ENCODE results near the gene RIN3. TPM values are rescaled to one million over a fixed set of nuclear protein-coding genes. Genes with fewer than 3 reads are reported as not detected.

RIN3 gene
- total and polyA plus RNA-seq, 2 of the 4 experiments (the other 2 are of a cell fraction): 2.5 to 11.1 TPM

DNA sequence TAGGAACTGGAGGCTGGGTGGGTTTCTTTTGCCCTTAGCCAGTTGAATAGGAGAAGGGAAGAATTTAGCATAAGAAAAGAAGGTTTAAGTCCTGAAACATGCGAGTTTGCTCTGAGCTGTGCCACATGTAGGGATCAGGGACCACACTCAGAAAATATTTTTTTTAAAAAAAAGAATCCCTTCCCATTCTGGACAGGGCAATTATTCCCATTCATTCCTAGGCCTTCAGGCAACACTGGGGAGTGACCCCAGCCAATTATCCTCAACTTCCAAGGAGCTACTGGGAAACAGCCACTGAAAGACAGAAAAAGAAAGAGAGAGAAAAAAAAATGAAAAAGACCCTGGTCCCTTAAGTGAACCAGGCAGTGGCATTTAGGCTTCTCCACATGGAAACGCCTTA, 115.1 kb downstream of the RIN3 start:
- Histone ChIP-seq H2BK20ac (ENCODE audit: low read depth, low read length) (no peak overlapping the region), H2AFZ (replicated peaks; ENCODE audit: low read length, poor library complexity) (no peak overlapping the region), H2BK5ac (ENCODE audit: low read depth, low read length, poor library complexity, severe bottlenecking) (no peak overlapping the region), H4K91ac (ENCODE audit: insufficient read depth, low read depth, low read length) (peak overlapping the region; percentile 35; the same call in 1 of the 2 replicates), H3K4me2 (ENCODE audit: low read depth, low read length) (no peak overlapping the region), H2AK9ac (replicated peaks; ENCODE audit: low read depth, low read length, poor library complexity) (no peak overlapping the region), H4K5ac (ENCODE audit: low read depth, low read length) (no peak overlapping the region), H3K9me3 (ENCODE audit: control insufficient read depth, insufficient read depth, low read length) (peaks cover 14% of the 10 kb centered on the region), H3K23ac (ENCODE audit: low read depth, low read length) (no peak overlapping the region), H3K14ac (replicated peaks; ENCODE audit: low read depth, low read length) (no peak overlapping the region), H2BK15ac (ENCODE audit: low read depth, low read length) (no peak overlapping the region), H3K4ac (ENCODE audit: low read depth, low read length) (no peak overlapping the region), H3K9me1 (ENCODE audit: insufficient read depth, low read length) (peaks cover 12% of the 10 kb centered on the region), H2BK120ac (ENCODE audit: low read depth, low read length) (no peak overlapping the region), H3K18ac (ENCODE audit: low read depth, low read length) (no peak overlapping the region), H3K27ac (ENCODE audit: insufficient read depth, low read length) (no peak overlapping the region), H3K79me1 (ENCODE audit: low read depth in 1 of 2, low read length in 2 of 2) (peaks cover 17 to 42% of the 10 kb centered on the region in 2 experiments), H3K36me3 (ENCODE audit: control insufficient read depth, insufficient read depth, low read length) (peaks cover 6% of the 10 kb centered on the region; the same call in 1 of the 2 replicates), H3K9ac (ENCODE audit: low read depth, low read length) (no peak overlapping the region), H2AK5ac (ENCODE audit: low read depth, low read length) (no peak overlapping the region), H3K4me3 (ENCODE audit: insufficient read depth, low read depth, low read length) (no peak overlapping the region), H3K4me1 (ENCODE audit: control insufficient read depth, insufficient read depth, low read length) (peaks cover 17% of the 10 kb centered on the region), H4K20me1 (ENCODE audit: insufficient read depth, low read length) (no peaks in the 10 kb centered on the region), H3K56ac (ENCODE audit: extremely low read depth, insufficient read depth, low read length) (no peak overlapping the region), H4K8ac (ENCODE audit: low read depth in 2 of 2, low read length in 2 of 2) (no peak overlapping the region), H3K27me3 (ENCODE audit: control insufficient read depth, insufficient read depth, low read length) (no peaks in the 10 kb centered on the region)
- no peak for ATAC-seq (ENCODE audit: low read depth)
- no TSS peak for BruUV-seq (replicated peaks)
- dilution Hi-C loops (cut with HindIII; ENCODE audit: low sequenced_read_pairs, unreplicated experiment): no loop called here
- intact Hi-C loops (cut with micrococcal nuclease): no loop called here
- WGBS, 2 experiments (ENCODE audit: extremely low coverage in 2 of 2, insufficient read length in 1 of 2): 92% methylated on average over 2 of the region's 2 CpGs; no CpG with 5 or more reads in 1 of the 2 experiments
- POLR2A ChIA-PET (ENCODE audit: unreplicated experiment): no interaction called here
- DNase-seq: no peak
- in situ Hi-C loops (cut with MboI; ENCODE audit: low sequenced_read_pairs): no loop called here
- TF ChIP-seq MXI1 (IDR thresholded peaks at IDR 0.05; ENCODE audit: borderline replicate concordance, low read depth, low read length): no peak
- no peak for TF ChIP-seq RCOR1 (IDR thresholded peaks at IDR 0.05; ENCODE audit: insufficient replicate concordance, low read length)
- TF ChIP-seq CEBPB (IDR thresholded peaks at IDR 0.05; ENCODE audit: low read depth, low read length): no peak
- TF ChIP-seq FOS (IDR thresholded peaks at IDR 0.05; ENCODE audit: low read depth, low read length): no peak
- TF ChIP-seq RFX5 (IDR thresholded peaks at IDR 0.05; ENCODE audit: low read depth, low read length): no peak
- TF ChIP-seq, protein P1, sequence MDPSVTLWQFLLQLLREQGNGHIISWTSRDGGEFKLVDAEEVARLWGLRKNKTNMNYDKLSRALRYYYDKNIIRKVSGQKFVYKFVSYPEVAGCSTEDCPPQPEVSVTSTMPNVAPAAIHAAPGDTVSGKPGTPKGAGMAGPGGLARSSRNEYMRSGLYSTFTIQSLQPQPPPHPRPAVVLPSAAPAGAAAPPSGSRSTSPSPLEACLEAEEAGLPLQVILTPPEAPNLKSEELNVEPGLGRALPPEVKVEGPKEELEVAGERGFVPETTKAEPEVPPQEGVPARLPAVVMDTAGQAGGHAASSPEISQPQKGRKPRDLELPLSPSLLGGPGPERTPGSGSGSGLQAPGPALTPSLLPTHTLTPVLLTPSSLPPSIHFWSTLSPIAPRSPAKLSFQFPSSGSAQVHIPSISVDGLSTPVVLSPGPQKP (IDR thresholded peaks at IDR 0.05; ENCODE audit: borderline replicate concordance, low read depth, low read length): no peak
- TF ChIP-seq NFE2L2 (IDR thresholded peaks at IDR 0.05; ENCODE audit: low read depth, low read length): no peak
- TF ChIP-seq MAZ (IDR thresholded peaks at IDR 0.05; ENCODE audit: borderline replicate concordance, low read depth, low read length): no peak
- TF ChIP-seq MAFK (IDR thresholded peaks at IDR 0.05; ENCODE audit: low read depth, low read length): no peak
- TF ChIP-seq, protein P2, sequence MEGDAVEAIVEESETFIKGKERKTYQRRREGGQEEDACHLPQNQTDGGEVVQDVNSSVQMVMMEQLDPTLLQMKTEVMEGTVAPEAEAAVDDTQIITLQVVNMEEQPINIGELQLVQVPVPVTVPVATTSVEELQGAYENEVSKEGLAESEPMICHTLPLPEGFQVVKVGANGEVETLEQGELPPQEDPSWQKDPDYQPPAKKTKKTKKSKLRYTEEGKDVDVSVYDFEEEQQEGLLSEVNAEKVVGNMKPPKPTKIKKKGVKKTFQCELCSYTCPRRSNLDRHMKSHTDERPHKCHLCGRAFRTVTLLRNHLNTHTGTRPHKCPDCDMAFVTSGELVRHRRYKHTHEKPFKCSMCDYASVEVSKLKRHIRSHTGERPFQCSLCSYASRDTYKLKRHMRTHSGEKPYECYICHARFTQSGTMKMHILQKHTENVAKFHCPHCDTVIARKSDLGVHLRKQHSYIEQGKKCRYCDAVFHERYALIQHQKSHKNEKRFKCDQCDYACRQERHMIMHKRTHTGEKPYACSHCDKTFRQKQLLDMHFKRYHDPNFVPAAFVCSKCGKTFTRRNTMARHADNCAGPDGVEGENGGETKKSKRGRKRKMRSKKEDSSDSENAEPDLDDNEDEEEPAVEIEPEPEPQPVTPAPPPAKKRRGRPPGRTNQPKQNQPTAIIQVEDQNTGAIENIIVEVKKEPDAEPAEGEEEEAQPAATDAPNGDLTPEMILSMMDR (conservative IDR thresholded peaks at IDR 0.05; ENCODE audit: low read depth, low read length): no peak
- no peak for TF ChIP-seq BHLHE40 (IDR thresholded peaks at IDR 0.05; ENCODE audit: low read depth, low read length)
- TF ChIP-seq CHD1 (IDR thresholded peaks at IDR 0.05; ENCODE audit: low read depth, low read length): no peak
- no peak for TF ChIP-seq SMC3 (IDR thresholded peaks at IDR 0.05; ENCODE audit: low read depth, low read length)
- no peak for TF ChIP-seq POLR2A (IDR thresholded peaks at IDR 0.05; ENCODE audit: low read depth, low read length)
- CTCF ChIA-PET: no interaction called here
